Measurements from ENCODE around the gene RALGPS1.

Gene RALGPS1

GRCh38 chr9:127181315-127181580 lies 266.7 kb downstream of the RALGPS1 start:
- Histone ChIP-seq H3K27ac (no peak overlapping the region), H3K79me2 (no peaks in the 10 kb centered on the region)

GRCh38 chr9:127181595-127182190 lies 267.1 kb downstream of the RALGPS1 start:
- H3K27me3 ChIP-seq (ENCODE audit: control insufficient read depth, insufficient read depth, low read length) = no peaks in the 10 kb centered on the region
- no peak overlapping the region for H3K4me3 ChIP-seq (ENCODE audit: low read depth, low read length)
- TF ChIP-seq CTCF (IDR thresholded peaks at IDR 0.05) = no peak
- no peaks in the 10 kb centered on the region for H3K79me2 ChIP-seq
- H3K36me3 ChIP-seq (ENCODE audit: control insufficient read depth, insufficient read depth, low read length) = no peaks in the 10 kb centered on the region
- peaks cover 7% of the 10 kb centered on the region for H3K4me1 ChIP-seq
- H3K9ac ChIP-seq = no peak overlapping the region
- H3K27ac ChIP-seq = no peak overlapping the region
- H2AFZ ChIP-seq = no peak overlapping the region
- H3K9me3 ChIP-seq (ENCODE audit: control insufficient read depth, low read length) = no peaks in the 10 kb centered on the region
- no peak overlapping the region for H3K4me2 ChIP-seq (ENCODE audit: low read length)

More at GRCh38 chr9:127181315-127181580, 266.7 kb downstream of the RALGPS1 start:
- Histone ChIP-seq H3K9me3 (ENCODE audit: control insufficient read depth, low read length) (no peaks in the 10 kb centered on the region), H3K27me3 (ENCODE audit: control insufficient read depth, insufficient read depth, low read length) (no peaks in the 10 kb centered on the region), H2AFZ (no peak overlapping the region), H3K4me1 (peaks cover 7% of the 10 kb centered on the region), H3K4me2 (ENCODE audit: low read length) (no peak overlapping the region), H3K9ac (no peak overlapping the region), H3K36me3 (ENCODE audit: control insufficient read depth, insufficient read depth, low read length) (no peaks in the 10 kb centered on the region), H3K4me3 (ENCODE audit: low read depth, low read length) (no peak overlapping the region)
- TF ChIP-seq CTCF (IDR thresholded peaks at IDR 0.05) = no peak

GRCh38 chr9:127182901-127183746 lies 268.5 kb downstream of the RALGPS1 start:
- Histone ChIP-seq H3K36me3 (ENCODE audit: control insufficient read depth, insufficient read depth, low read length) (no peaks in the 10 kb centered on the region), H3K9me3 (ENCODE audit: control insufficient read depth, low read length) (no peaks in the 10 kb centered on the region), H3K27me3 (ENCODE audit: control insufficient read depth, insufficient read depth, low read length) (no peaks in the 10 kb centered on the region), H3K4me3 (ENCODE audit: low read depth, low read length) (no peak overlapping the region), H3K4me1 (peaks cover 9% of the 10 kb centered on the region), H3K27ac (no peak overlapping the region), H3K79me2 (no peaks in the 10 kb centered on the region), H3K9ac (no peak overlapping the region), H3K4me2 (ENCODE audit: low read length) (no peak overlapping the region), H2AFZ (no peak overlapping the region)
- no peak for TF ChIP-seq CTCF (IDR thresholded peaks at IDR 0.05)

GRCh38 chr9:127183814-127184582 lies 269.4 kb downstream of the RALGPS1 start:
- no peaks in the 10 kb centered on the region for H3K36me3 ChIP-seq (ENCODE audit: control insufficient read depth, insufficient read depth, low read length)
- H3K27me3 ChIP-seq (ENCODE audit: control insufficient read depth, insufficient read depth, low read length) = no peaks in the 10 kb centered on the region
- H3K4me1 ChIP-seq = peaks cover 3% of the 10 kb centered on the region
- H3K27ac ChIP-seq = no peak overlapping the region
- no peak for TF ChIP-seq CTCF (IDR thresholded peaks at IDR 0.05)
- H3K9ac ChIP-seq = no peak overlapping the region
- no peaks in the 10 kb centered on the region for H3K9me3 ChIP-seq (ENCODE audit: control insufficient read depth, low read length)
- H3K4me2 ChIP-seq (ENCODE audit: low read length) = no peak overlapping the region
- no peak overlapping the region for H2AFZ ChIP-seq
- H3K79me2 ChIP-seq = no peaks in the 10 kb centered on the region
- H3K4me3 ChIP-seq (ENCODE audit: low read depth, low read length) = no peak overlapping the region

All from parathyroid adenoma (tissue), 2 donors.